ENCODE measurements around the gene METTL1. TPM values are rescaled to one million over a fixed set of nuclear protein-coding genes. Genes with fewer than 3 reads are reported as not detected.

Gene METTL1
- total and polyA plus RNA-seq, 9 of the 15 experiments (the other 6 are each of a cell fraction or from before 2014, with no cell fraction given) = 12.6 to 65.9 (median 39.2) TPM

GRCh38 chr12:57725851-57726150 is 46.1 kb downstream of the METTL1 start:
- no peak for DNase-seq (ENCODE audit: extremely low read depth in 1 of 4, low spot score in 3 of 4)
- no peak for TF ChIP-seq ZNF277 (CRISPR knock-in tag; IDR thresholded peaks at IDR 0.05; ENCODE audit: borderline replicate concordance)
- TF ChIP-seq ZNF140 (CRISPR knock-in tag; IDR thresholded peaks at IDR 0.05) = no peak
- no peak for TF ChIP-seq ETV5 (CRISPR knock-in tag; IDR thresholded peaks at IDR 0.05; ENCODE audit: low read depth)
- no peak for TF ChIP-seq PHB2 (IDR thresholded peaks at IDR 0.05; ENCODE audit: low read depth)
- TF ChIP-seq KLF13 (tag; IDR thresholded peaks at IDR 0.05; ENCODE audit: borderline replicate concordance, low read depth) = no peak
- no peak for TF ChIP-seq ARID3B (CRISPR knock-in tag; IDR thresholded peaks at IDR 0.05; ENCODE audit: borderline replicate concordance)
- no peak for TF ChIP-seq MLX (CRISPR knock-in tag; conservative IDR thresholded peaks at IDR 0.05)
- TF ChIP-seq STAT6 (CRISPR knock-in tag; IDR thresholded peaks at IDR 0.05) = no peak
- in situ Hi-C loops (cut with MboI) (no loop called here), intact Hi-C loops (cut with micrococcal nuclease) (no loop called here)
- Histone ChIP-seq H3K4me3 (no peak overlapping the region), H3K27ac (ENCODE audit: extremely low read depth, low read depth, low read length) (no peak overlapping the region), H3K27me3 (ENCODE audit: control insufficient read depth in 2 of 2, insufficient read depth in 2 of 2, low read length in 2 of 2) (peaks cover 12 to 16% of the 10 kb centered on the region in 2 experiments), H3K9me1 (ENCODE audit: control insufficient read depth, insufficient read depth, low read length) (no peaks in the 10 kb centered on the region), H4K20me1 (replicated peaks; ENCODE audit: control insufficient read depth, insufficient read depth, low read length) (no peaks in the 10 kb centered on the region; the same call in 1 of the 2 replicates), H3K4me2 (ENCODE audit: insufficient read depth, low read length) (no peak overlapping the region), H3K9ac (ENCODE audit: insufficient read depth in 1 of 2, low read depth in 2 of 2, low read length in 2 of 2) (no peak overlapping the region), H3K79me2 (ENCODE audit: control insufficient read depth, insufficient read depth, low read length) (no peaks in the 10 kb centered on the region), H3K36me3 (ENCODE audit: control insufficient read depth, insufficient read depth, low read length) (peaks cover 3% of the 10 kb centered on the region; the same call in 1 of the 3 replicates), H3K4me1 (replicated peaks in 1 of 2; ENCODE audit: control insufficient read depth in 2 of 2, insufficient read depth in 2 of 2, low read length in 2 of 2) (peaks cover 0 to 20% of the 10 kb centered on the region in 2 experiments; a peak in 2 of 5 replicates), H3K9me3 (replicated peaks; ENCODE audit: control insufficient read depth, insufficient read depth, low read depth, low read length) (no peaks in the 10 kb centered on the region; the same call in 1 of the 2 replicates), H2AFZ (ENCODE audit: low read depth, low read length) (no peak overlapping the region)
- 47% methylated on average over 9 of the region's 10 CpGs for WGBS (ENCODE audit: insufficient coverage, low coverage, missing lambda C conversion rate)
- ChIA-PET POLR2A (interaction anchor here (0.9 kb wide), 1 partner anchor 93 kb away, joined by 4 read pairs; the partner anchor contains the start of gene AVIL), CTCF (ENCODE audit: low intra/inter-chr PET ratio) (no interaction called here)
- FAIRE-seq = no peak
- BruUV-seq (replicated peaks) = no TSS peak
- ATAC-seq = no peak

All from K562 (cell line).